Uterus (tissue), 4 donors: ENCODE data around the gene RXYLT1. TPM values are rescaled to one million over a fixed set of nuclear protein-coding genes. Genes with fewer than 3 reads are reported as not detected.
A peak's percentile ranks its signal among the peaks of the same experiment; 100 is the strongest.

Experiments
- DNase-seq, 2 donors: peaks; one replicate each; pipeline ENCODE4 v3.0.0-alpha.2; 2019 to 2020
- H3K27ac ChIP-seq, 2 donors: fragments of 200-600 bp; sonication (generic); 1 replicate in 1 of 2; 2 replicates in 1 of 2; pipeline ENCODE4 v1.5.1; 2016 to 2018
- H3K27me3 ChIP-seq, 2 donors: fragments of 200-600 bp; sonication (generic); one replicate each; pipeline ENCODE4 v1.5.1; 2018 to 2019; ENCODE audit warnings: control low read depth in 1 of 2
- H3K36me3 ChIP-seq, 2 donors: fragments of 200-600 bp; sonication (generic); one replicate each; pipeline ENCODE4 v1.5.1; 2019; ENCODE audit warnings: control low read depth in 1 of 2
- H3K4me1 ChIP-seq, 2 donors: fragments of 200-600 bp; sonication (generic); one replicate each; pipeline ENCODE4 v1.5.1; 2018 to 2019; ENCODE audit warnings: control low read depth in 1 of 2
- H3K4me3 ChIP-seq, 2 donors: fragments of 200-600 bp; sonication (generic); 1 replicate in 1 of 2; 2 replicates in 1 of 2; pipeline ENCODE4 v1.5.1; 2018 to 2019; ENCODE audit warnings: mild to moderate bottlenecking in 1 of 2
- H3K9me3 ChIP-seq, 2 donors: fragments of 200-600 bp; sonication (generic); one replicate each; pipeline ENCODE4 v1.5.1; 2019; ENCODE audit warnings: control low read depth in 1 of 2
- POLR2A ChIP-seq, 2 donors: fragments of 450-650 bp; IDR thresholded peaks; one replicate each; pipeline ENCODE4 v1.6.1; 2016; ENCODE audit warnings: antibody characterized with exemption in 2 of 2, mild to moderate bottlenecking in 1 of 2, moderate library complexity in 1 of 2
- intact Hi-C: fragments of 100-400 bp; cut with DNase I; formaldehyde crosslinking; loops from one replicate; pipeline ENCODE4 v1.15.1; 2023; ENCODE audit warnings: low total_unique reads
- total RNA-seq, 4 donors: library from RNA; depleted of rRNA in 3 of 4; stranded (reverse); fragments of >200 nt in 3 of 4; gene quantifications; one replicate each; pipeline versions ENCODE4 v1.1.0 to v1.2.4, GENCODE V29; 2014 to 2023
- TF ChIP-seq, protein P1 (sequence below), 4 experiments: fragments of 200-600 bp in 2 of 4; fragments of 450-650 bp in 2 of 4; sonication (generic) in 2 of 4; IDR thresholded peaks; one replicate each; pipeline ENCODE4 v1.5.1; 2016 to 2019; ENCODE audit warnings: antibody characterized with exemption in 4 of 4, mild to moderate bottlenecking in 2 of 4, moderate library complexity in 1 of 4
- donor health status: DM: yes; HTN: yes; CAD: no.

The RXYLT1 gene
- total RNA-seq, 4 donors from 2014 or later, result 2.0 to 24.2 (median 16.3) TPM

- TF ChIP-seq, protein P1, sequence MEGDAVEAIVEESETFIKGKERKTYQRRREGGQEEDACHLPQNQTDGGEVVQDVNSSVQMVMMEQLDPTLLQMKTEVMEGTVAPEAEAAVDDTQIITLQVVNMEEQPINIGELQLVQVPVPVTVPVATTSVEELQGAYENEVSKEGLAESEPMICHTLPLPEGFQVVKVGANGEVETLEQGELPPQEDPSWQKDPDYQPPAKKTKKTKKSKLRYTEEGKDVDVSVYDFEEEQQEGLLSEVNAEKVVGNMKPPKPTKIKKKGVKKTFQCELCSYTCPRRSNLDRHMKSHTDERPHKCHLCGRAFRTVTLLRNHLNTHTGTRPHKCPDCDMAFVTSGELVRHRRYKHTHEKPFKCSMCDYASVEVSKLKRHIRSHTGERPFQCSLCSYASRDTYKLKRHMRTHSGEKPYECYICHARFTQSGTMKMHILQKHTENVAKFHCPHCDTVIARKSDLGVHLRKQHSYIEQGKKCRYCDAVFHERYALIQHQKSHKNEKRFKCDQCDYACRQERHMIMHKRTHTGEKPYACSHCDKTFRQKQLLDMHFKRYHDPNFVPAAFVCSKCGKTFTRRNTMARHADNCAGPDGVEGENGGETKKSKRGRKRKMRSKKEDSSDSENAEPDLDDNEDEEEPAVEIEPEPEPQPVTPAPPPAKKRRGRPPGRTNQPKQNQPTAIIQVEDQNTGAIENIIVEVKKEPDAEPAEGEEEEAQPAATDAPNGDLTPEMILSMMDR (IDR thresholded peaks at IDR 0.05), result no peak
- TF ChIP-seq POLR2A (IDR thresholded peaks at IDR 0.05), result no peak
- H3K36me3 ChIP-seq, result no peaks in the 10 kb centered on the region
- intact Hi-C loops, result no loop called here
Observed at GRCh38 chr12:63790608-63790945, 10.9 kb downstream of the RXYLT1 start.

DNA sequence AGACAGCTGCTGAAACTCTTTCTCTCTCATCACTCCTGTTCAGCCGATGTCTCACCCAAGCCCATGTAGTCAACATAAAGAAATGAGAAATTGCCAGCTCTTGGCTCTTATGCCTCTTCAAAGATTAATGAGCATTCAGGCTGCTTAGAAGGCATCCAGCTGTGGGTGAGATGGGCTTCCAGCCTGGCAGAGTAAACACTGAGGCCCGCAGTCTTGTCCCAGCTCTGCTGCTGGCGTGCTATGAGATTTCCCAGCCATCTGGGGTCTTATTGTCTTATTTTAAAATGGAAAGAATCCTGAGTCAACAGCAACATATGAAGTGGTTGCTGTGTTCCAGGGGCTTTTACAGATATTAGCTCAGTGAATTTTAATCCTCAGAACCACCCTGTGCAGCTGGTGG is 12.6 kb downstream of the RXYLT1 start:
- no peaks in the 10 kb centered on the region for H3K36me3 ChIP-seq
- no peaks in the 10 kb centered on the region for H3K27me3 ChIP-seq
- TF ChIP-seq POLR2A (IDR thresholded peaks at IDR 0.05), result no peak
- TF ChIP-seq, protein P1 (IDR thresholded peaks at IDR 0.05), result no peak
- H3K4me3 ChIP-seq, result no peak overlapping the region
- intact Hi-C loops, result no loop called here
- no peak overlapping the region for H3K27ac ChIP-seq
- no peak for DNase-seq
- no peaks in the 10 kb centered on the region for H3K9me3 ChIP-seq
- H3K4me1 ChIP-seq, result no peaks in the 10 kb centered on the region

More at GRCh38 chr12:63790608-63790945, 10.9 kb downstream of the RXYLT1 start:
- Histone ChIP-seq H3K27me3 (no peaks in the 10 kb centered on the region), H3K4me3 (no peak overlapping the region), H3K4me1 (no peaks in the 10 kb centered on the region), H3K9me3 (no peaks in the 10 kb centered on the region), H3K27ac (no peak overlapping the region)
- no peak for DNase-seq

- no peak overlapping the region for H3K4me3 ChIP-seq
- DNase-seq, result no peak
- no peaks in the 10 kb centered on the region for H3K9me3 ChIP-seq
- no peak overlapping the region for H3K27ac ChIP-seq
- H3K27me3 ChIP-seq, result no peaks in the 10 kb centered on the region
- H3K4me1 ChIP-seq, result no peaks in the 10 kb centered on the region
- H3K36me3 ChIP-seq, result no peaks in the 10 kb centered on the region
- no peak for TF ChIP-seq POLR2A (IDR thresholded peaks at IDR 0.05)
- intact Hi-C loops, result no loop called here
Observed at GRCh38 chr12:63795032-63795687, 15.5 kb downstream of the RXYLT1 start.

DNA sequence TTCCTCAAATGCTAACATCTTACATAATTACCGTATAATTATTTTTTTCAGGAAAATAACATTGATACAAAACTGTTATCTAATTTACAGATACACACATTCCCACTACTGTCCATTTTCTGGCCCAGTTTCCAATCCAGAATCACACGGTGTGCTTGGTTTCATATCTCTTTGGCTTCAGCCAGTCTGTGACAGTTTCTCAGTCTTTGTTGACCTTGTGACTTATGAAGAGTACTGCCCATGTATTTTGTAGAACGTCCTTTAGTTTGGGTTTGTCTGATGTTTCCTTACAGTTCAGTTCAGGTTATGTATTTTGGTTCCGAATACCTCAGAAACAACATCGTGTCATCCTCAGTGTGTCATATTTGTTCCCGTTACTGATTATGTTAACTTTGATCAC is 16.2 kb downstream of the RXYLT1 start:
- H3K36me3 ChIP-seq, result no peaks in the 10 kb centered on the region
- no peak overlapping the region for H3K27ac ChIP-seq
- TF ChIP-seq POLR2A (IDR thresholded peaks at IDR 0.05), result no peak
- TF ChIP-seq, protein P1 (IDR thresholded peaks at IDR 0.05), result no peak
- DNase-seq, result no peak
- no peak overlapping the region for H3K4me3 ChIP-seq
- H3K9me3 ChIP-seq, result no peaks in the 10 kb centered on the region
- H3K4me1 ChIP-seq, result no peaks in the 10 kb centered on the region
- no peaks in the 10 kb centered on the region for H3K27me3 ChIP-seq
- intact Hi-C loops, result no loop called here

GRCh38 chr12:63802012-63802608 is 22.4 kb downstream of the RXYLT1 start:
- H3K36me3 ChIP-seq, result no peaks in the 10 kb centered on the region
- no peaks in the 10 kb centered on the region for H3K9me3 ChIP-seq
- no peaks in the 10 kb centered on the region for H3K27me3 ChIP-seq
- H3K27ac ChIP-seq, result no peak overlapping the region
- H3K4me3 ChIP-seq, result no peak overlapping the region
- no peak for DNase-seq
- H3K4me1 ChIP-seq, result no peaks in the 10 kb centered on the region
- intact Hi-C loops, result no loop called here
- TF ChIP-seq, protein P1 (IDR thresholded peaks at IDR 0.05), result peak; percentile 43 to 60 (median 46)
- TF ChIP-seq POLR2A (IDR thresholded peaks at IDR 0.05), result no peak
